SK-N-SH (cell line): ENCODE measurements around the gene RBL1. TPM values are rescaled to one million over a fixed set of nuclear protein-coding genes. Genes with fewer than 3 reads are reported as not detected.

Experiments
- CTCF ChIA-PET: fragments of 300-600, 350-600 bp; formaldehyde crosslinking; extraction: SDS; loops from one replicate; lab custom pipeline; 2021; lab: Yijun Ruan, JAX
- POLR2A ChIA-PET: fragments of 350-600 bp; sonication (Branson Sonifier 250); formaldehyde crosslinking; extraction: SDS; loops from one replicate; lab custom pipeline; 2020; ENCODE audit warnings: antibody characterized with exemption, inconsistent platforms; lab: Yijun Ruan, JAX
- DNase-seq: peaks from one replicate; pipeline ENCODE4 v3.0.0; 2012
- H2AFZ ChIP-seq: fragments of 200-600 bp; sonication (generic); 2 replicates; pipeline ENCODE4 v1.8.1; 2016; ENCODE audit warnings: antibody characterized with exemption, mild to moderate bottlenecking, low read depth
- H3F3A ChIP-seq: fragments of 200-600 bp; sonication (generic); replicated peaks from 2 replicates; pipeline ENCODE3; 2016; ENCODE audit warnings: antibody characterized with exemption, mild to moderate bottlenecking; ENCODE audit not compliant: insufficient read depth
- H3K27ac ChIP-seq, 2 experiments: fragments of 200-500 bp in 1 of 2; fragments of 200-600 bp in 1 of 2; sonication (Bioruptor generic) in 1 of 2; sonication (generic), shearing (Covaris generic) in 1 of 2; 2 replicates each; pipeline versions ENCODE4 v1.5.1 to v1.6.1; 2014 to 2016; ENCODE audit warnings: low read depth in 2 of 2, inconsistent platforms in 1 of 2, low read length in 1 of 2, mild to moderate bottlenecking in 1 of 2, mixed read lengths in 1 of 2
- H3K27me3 ChIP-seq: fragments of 200-600 bp; sonication (generic), shearing (Covaris generic); 2 replicates; pipeline ENCODE4 v1.6.1; 2016; ENCODE audit warnings: mixed run types; ENCODE audit not compliant: insufficient read depth
- H3K36me3 ChIP-seq, 2 experiments: fragments of 200-500 bp in 1 of 2; fragments of 200-600 bp in 1 of 2; sonication (Bioruptor generic) in 1 of 2; sonication (generic) in 1 of 2; replicated peaks in 1 of 2; 2 replicates each; pipeline versions ENCODE3 to v1.5.1; 2014 to 2016; ENCODE audit warnings: low read length in 1 of 2, mild to moderate bottlenecking in 1 of 2; ENCODE audit not compliant: insufficient read depth in 2 of 2, control insufficient read depth in 1 of 2
- H3K4me1 ChIP-seq, 2 experiments: fragments of 200-500 bp in 1 of 2; fragments of 200-600 bp in 1 of 2; sonication (Bioruptor generic) in 1 of 2; sonication (generic), shearing (Covaris generic) in 1 of 2; 2 replicates each; pipeline versions ENCODE4 v1.5.1 to v1.6.1; 2014 to 2016; ENCODE audit warnings: low read depth in 1 of 2, low read length in 1 of 2, mixed run types in 1 of 2; ENCODE audit not compliant: insufficient read depth in 2 of 2, control insufficient read depth in 1 of 2
- H3K4me2 ChIP-seq: fragments of 200-600 bp; sonication (generic), shearing (Covaris generic); 2 replicates; pipeline ENCODE4 v1.6.1; 2017; ENCODE audit warnings: mixed run types
- H3K4me3 ChIP-seq, 2 experiments: fragments of 200-500 bp in 1 of 2; fragments of 200-600 bp in 1 of 2; sonication (Bioruptor generic) in 1 of 2; sonication (generic), shearing (Covaris generic) in 1 of 2; 2 replicates each; pipeline versions ENCODE4 v1.5.1 to v1.8.1; 2014 to 2016; ENCODE audit warnings: low read depth in 2 of 2, inconsistent platforms in 1 of 2, low read length in 1 of 2, mild to moderate bottlenecking in 1 of 2, mixed read lengths in 1 of 2, moderate library complexity in 1 of 2
- H3K79me2 ChIP-seq: fragments of 200-600 bp; sonication (generic); 2 replicates; pipeline ENCODE4 v1.8.1; 2017; ENCODE audit warnings: mild to moderate bottlenecking; ENCODE audit not compliant: insufficient read depth
- H3K9ac ChIP-seq: fragments of 200-600 bp; sonication (generic); 2 replicates; pipeline ENCODE4 v1.6.1; 2017; ENCODE audit warnings: mixed run types
- H3K9me2 ChIP-seq: fragments of 200-600 bp; sonication (generic); 2 replicates; pipeline ENCODE4 v1.6.1; 2017; ENCODE audit warnings: mixed run types
- H3K9me3 ChIP-seq: fragments of 200-600 bp; sonication (generic); 2 replicates; pipeline ENCODE4 v1.6.1; 2017; ENCODE audit warnings: mixed run types, mild to moderate bottlenecking, moderate library complexity
- H4K20me1 ChIP-seq: fragments of 200-600 bp; sonication (generic); 2 replicates; pipeline ENCODE4 v1.6.1; 2017; ENCODE audit warnings: mild to moderate bottlenecking, mixed run types; ENCODE audit not compliant: insufficient read depth
- CTCF ChIP-seq: fragments of 200-600 bp; sonication (generic); IDR thresholded peaks from 2 replicates; pipeline ENCODE4 v1.6.1; 2017; ENCODE audit warnings: antibody characterized with exemption, mild to moderate bottlenecking, moderate library complexity
- FOSL2 ChIP-seq: IDR thresholded peaks from 2 replicates; pipeline ENCODE4 v1.4.0; 2012; ENCODE audit warnings: low read depth, mild to moderate bottlenecking, moderate library complexity, borderline replicate concordance
- IRF3 ChIP-seq: fragments of 150-350 bp; IDR thresholded peaks from 2 replicates; pipeline ENCODE4 v1.6.1; 2016; ENCODE audit warnings: mild to moderate bottlenecking, low read depth, low read length
- MAX ChIP-seq: IDR thresholded peaks from 2 replicates; pipeline ENCODE4 v1.4.0; 2012; ENCODE audit warnings: low read depth
- MEF2A ChIP-seq: IDR thresholded peaks from 2 replicates; pipeline ENCODE4 v1.4.0; 2012; ENCODE audit warnings: low read depth, borderline replicate concordance
- MXI1 ChIP-seq: IDR thresholded peaks from 2 replicates; pipeline ENCODE4 v1.6.1; 2012; ENCODE audit warnings: mild to moderate bottlenecking, low read depth, low read length, improper control_type of control experiment
- NFIC ChIP-seq: IDR thresholded peaks from 2 replicates; pipeline ENCODE4 v1.4.0; 2012; ENCODE audit warnings: borderline replicate concordance
- NRF1 ChIP-seq: IDR thresholded peaks from 2 replicates; pipeline ENCODE4 v1.6.1; 2012; ENCODE audit warnings: low read depth, mild to moderate bottlenecking, low read length
- RCOR1 ChIP-seq: fragments of 150-350 bp; IDR thresholded peaks from 2 replicates; pipeline ENCODE4 v1.6.1; 2017; ENCODE audit warnings: antibody characterized with exemption, low read length
- REST ChIP-seq: IDR thresholded peaks from 2 replicates; pipeline ENCODE4 v1.6.1; 2012; ENCODE audit warnings: mild to moderate bottlenecking, low read depth, low read length, moderate library complexity
- SIN3A ChIP-seq: IDR thresholded peaks from 2 replicates; pipeline ENCODE4 v1.6.1; 2012; ENCODE audit warnings: low read depth, mild to moderate bottlenecking, low read length, moderate library complexity, borderline replicate concordance
- TAF1 ChIP-seq: IDR thresholded peaks from 2 replicates; pipeline ENCODE4 v1.6.1; 2012; ENCODE audit warnings: low read depth, mild to moderate bottlenecking, low read length, moderate library complexity, borderline replicate concordance
- TEAD4 ChIP-seq: IDR thresholded peaks from 2 replicates; pipeline ENCODE4 v1.4.0; 2012; ENCODE audit warnings: mild to moderate bottlenecking, borderline replicate concordance; ENCODE audit not compliant: insufficient read depth
- USF1 ChIP-seq: IDR thresholded peaks from 2 replicates; pipeline ENCODE4 v1.4.0; 2012; ENCODE audit warnings: low read depth, borderline replicate concordance
- USF2 ChIP-seq: fragments of 150-350 bp; IDR thresholded peaks from 2 replicates; pipeline ENCODE4 v1.6.1; 2017; ENCODE audit warnings: antibody characterized with exemption, low read length, low read depth, borderline replicate concordance
- WGBS: methylation state at CpG from one replicate; pipeline ENCODE4 v1.1.6; 2017; ENCODE audit warnings: low lambda C conversion rate; 5-methylcytosine and 5-hydroxymethylcytosine counted together
- polyA plus RNA-seq, 3 experiments: library from polyadenylated mRNA; depleted of rRNA; stranded (reverse); fragments of >200 nt; gene quantifications; 2 replicates each; pipeline ENCODE4 v1.2.3, GENCODE V29; 2012

The RBL1 gene
- polyA plus RNA-seq, 1 of the 3 experiments (the other 2 are of a cell fraction): 2.5 TPM

- Histone ChIP-seq H3K79me2 (no peaks in the 10 kb centered on the region), H2AFZ (no peak overlapping the region), H3K4me3 (no peak overlapping the region), H4K20me1 (no peaks in the 10 kb centered on the region), H3K27ac (no peak overlapping the region), H3F3A (no peaks in the 10 kb centered on the region), H3K4me1 (no peaks in the 10 kb centered on the region), H3K9me2 (no peaks in the 10 kb centered on the region), H3K9me3 (peaks cover 6% of the 10 kb centered on the region), H3K9ac (no peak overlapping the region), H3K36me3 (peaks cover 3 to 19% of the 10 kb centered on the region in 2 experiments), H3K4me2 (no peak overlapping the region), H3K27me3 (no peaks in the 10 kb centered on the region)
- ChIA-PET POLR2A (no interaction called here), CTCF (no interaction called here)
- no peak for DNase-seq
- 97% methylated on average over 4 of the region's 4 CpGs for WGBS
- TF ChIP-seq CTCF (no peak), SIN3A (no peak), MXI1 (no peak)
Measured at GRCh38 chr20:36992802-36993334, 102.9 kb downstream of the RBL1 start.

GRCh38 chr20:36991703-36992102, 104.1 kb downstream of the RBL1 start:
- CTCF ChIA-PET: no interaction called here
- Histone ChIP-seq H3K4me3 (no peak overlapping the region), H3K27me3 (no peaks in the 10 kb centered on the region), H3K79me2 (no peaks in the 10 kb centered on the region), H3K4me2 (no peak overlapping the region), H3K36me3 (peaks cover 0 to 15% of the 10 kb centered on the region in 2 experiments), H3K4me1 (no peaks in the 10 kb centered on the region), H3K9ac (no peak overlapping the region), H2AFZ (no peak overlapping the region), H4K20me1 (no peaks in the 10 kb centered on the region), H3K9me3 (peaks cover 6% of the 10 kb centered on the region), H3F3A (no peaks in the 10 kb centered on the region), H3K27ac (no peak overlapping the region), H3K9me2 (no peaks in the 10 kb centered on the region)
- POLR2A ChIA-PET: no interaction called here
- DNase-seq: no peak
- 74% methylated on average over 3 of the region's 3 CpGs for WGBS
- no peak for TF ChIP-seq MEF2A
- TF ChIP-seq USF2: no peak
- TF ChIP-seq NFIC: no peak
- no peak for TF ChIP-seq NRF1
- no peak for TF ChIP-seq CTCF
- no peak for TF ChIP-seq RCOR1
- no peak for TF ChIP-seq USF1
- TF ChIP-seq TAF1: no peak
- no peak for TF ChIP-seq TEAD4
- no peak for TF ChIP-seq IRF3
- no peak for TF ChIP-seq FOSL2
- no peak for TF ChIP-seq REST
- no peak for TF ChIP-seq MAX
- no peak for TF ChIP-seq SIN3A
